Measurements from ENCODE around the gene CEP97.

The CEP97 gene, protein sequence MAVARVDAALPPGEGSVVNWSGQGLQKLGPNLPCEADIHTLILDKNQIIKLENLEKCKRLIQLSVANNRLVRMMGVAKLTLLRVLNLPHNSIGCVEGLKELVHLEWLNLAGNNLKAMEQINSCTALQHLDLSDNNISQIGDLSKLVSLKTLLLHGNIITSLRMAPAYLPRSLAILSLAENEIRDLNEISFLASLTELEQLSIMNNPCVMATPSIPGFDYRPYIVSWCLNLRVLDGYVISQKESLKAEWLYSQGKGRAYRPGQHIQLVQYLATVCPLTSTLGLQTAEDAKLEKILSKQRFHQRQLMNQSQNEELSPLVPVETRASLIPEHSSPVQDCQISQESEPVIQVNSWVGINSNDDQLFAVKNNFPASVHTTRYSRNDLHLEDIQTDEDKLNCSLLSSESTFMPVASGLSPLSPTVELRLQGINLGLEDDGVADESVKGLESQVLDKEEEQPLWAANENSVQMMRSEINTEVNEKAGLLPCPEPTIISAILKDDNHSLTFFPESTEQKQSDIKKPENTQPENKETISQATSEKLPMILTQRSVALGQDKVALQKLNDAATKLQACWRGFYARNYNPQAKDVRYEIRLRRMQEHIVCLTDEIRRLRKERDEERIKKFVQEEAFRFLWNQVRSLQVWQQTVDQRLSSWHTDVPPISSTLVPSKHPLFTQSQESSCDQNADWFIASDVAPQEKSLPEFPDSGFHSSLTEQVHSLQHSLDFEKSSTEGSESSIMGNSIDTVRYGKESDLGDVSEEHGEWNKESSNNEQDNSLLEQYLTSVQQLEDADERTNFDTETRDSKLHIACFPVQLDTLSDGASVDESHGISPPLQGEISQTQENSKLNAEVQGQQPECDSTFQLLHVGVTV

DNA sequence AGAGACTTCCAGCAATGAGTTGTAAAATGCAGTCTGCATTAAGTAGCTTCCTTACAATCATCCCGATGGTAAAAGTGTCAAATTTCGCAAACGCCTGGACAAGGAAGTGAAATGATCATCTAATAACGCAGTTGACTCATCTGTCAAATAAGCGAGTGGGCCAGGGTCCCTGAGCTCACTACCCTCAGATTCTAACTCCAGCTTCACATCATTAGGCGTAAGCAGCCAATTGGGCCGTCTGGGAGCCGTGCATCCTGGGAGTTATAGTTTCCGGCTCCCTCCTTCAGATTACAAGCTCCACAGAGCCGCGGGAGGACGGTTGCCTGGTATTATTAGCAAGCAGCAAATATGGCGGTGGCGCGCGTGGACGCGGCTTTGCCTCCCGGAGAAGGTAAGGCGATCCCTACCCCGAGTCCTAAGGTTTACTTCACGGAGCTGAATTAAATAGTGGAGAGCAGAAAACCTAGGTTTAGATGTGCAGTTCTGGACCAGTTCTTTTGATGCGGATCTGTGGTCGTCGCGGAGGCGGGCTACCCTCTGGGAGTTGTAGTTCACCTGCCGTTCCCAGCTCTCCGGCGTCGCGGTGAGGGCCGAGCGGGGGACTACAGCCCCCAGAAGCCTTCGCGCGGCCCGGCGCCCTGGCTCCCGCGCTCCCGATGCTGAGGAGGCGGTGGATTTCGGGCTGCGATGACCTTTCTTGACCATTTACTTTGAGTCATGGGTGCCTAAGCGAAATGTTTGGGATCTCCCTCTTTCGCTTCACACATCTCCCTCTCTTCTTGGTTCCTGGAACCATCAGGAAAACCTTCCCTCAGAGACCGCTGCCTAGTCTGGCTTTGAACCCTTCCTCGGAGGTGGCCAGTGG is at the start of gene CEP97:
TSS of gene CEP97 (plus strand) at position 286 of the 865 bp plus-strand sequence. CDS start at position 349, 63 bp downstream.
- DNase-seq (ENCODE audit: low read depth), result peak; percentile 97
- peak within 1 kb of the TSS; percentile 97 for H3K4me3 ChIP-seq (ENCODE audit: low read depth, low read length)
- TF ChIP-seq POLR2A (IDR thresholded peaks at IDR 0.05; ENCODE audit: extremely low read depth, insufficient read length) (peak; percentile 54), CTCF (IDR thresholded peaks at IDR 0.05; ENCODE audit: low read depth, low read length) (no peak), MYC (IDR thresholded peaks at IDR 0.05; ENCODE audit: low read depth, low read length) (peak; percentile 12; the same call in 1 of the 2 replicates), MAX (IDR thresholded peaks at IDR 0.05; ENCODE audit: low read depth, low read length) (no peak)

DNA sequence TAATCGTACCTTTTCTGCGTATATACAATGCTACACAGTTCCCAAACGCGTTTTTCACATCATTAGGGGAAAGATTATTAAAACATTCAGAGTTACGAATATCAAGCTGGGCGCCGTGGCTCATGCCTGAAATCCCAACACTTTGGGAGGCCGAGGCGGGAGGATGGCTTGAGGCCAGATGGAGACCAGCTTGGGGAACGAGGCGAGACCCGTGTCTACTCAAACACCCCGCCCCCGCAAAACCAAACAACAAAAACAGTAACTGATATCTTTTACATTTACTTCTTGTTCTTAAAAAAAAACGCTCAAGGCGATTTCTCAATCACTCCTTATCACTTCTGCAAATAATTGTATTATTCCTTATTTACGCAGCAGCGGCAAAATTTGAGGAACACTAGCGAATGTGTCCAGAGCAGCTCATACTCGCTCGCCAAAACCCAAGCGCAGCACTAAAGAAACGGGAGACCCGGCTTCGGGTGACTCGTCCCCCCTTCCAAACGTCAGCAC is 48.7 kb upstream of the CEP97 start:
- peak overlapping the region; percentile 77 for H3K4me3 ChIP-seq (ENCODE audit: low read depth, low read length)
- TF ChIP-seq MYC (IDR thresholded peaks at IDR 0.05; ENCODE audit: low read depth, low read length) (no peak), CTCF (IDR thresholded peaks at IDR 0.05; ENCODE audit: low read depth, low read length) (no peak), POLR2A (IDR thresholded peaks at IDR 0.05; ENCODE audit: extremely low read depth, insufficient read length) (no peak), MAX (IDR thresholded peaks at IDR 0.05; ENCODE audit: low read depth, low read length) (no peak)
- no peak for DNase-seq (ENCODE audit: low read depth)

- peak overlapping the region; percentile 79 for H3K4me3 ChIP-seq (ENCODE audit: low read depth, low read length)
- peak; percentile 80 for TF ChIP-seq MAX (IDR thresholded peaks at IDR 0.05; ENCODE audit: low read depth, low read length)
- TF ChIP-seq MYC (IDR thresholded peaks at IDR 0.05; ENCODE audit: low read depth, low read length), result 0 out of 2 replicates have a peak, but pooled peaks have one; percentile 51
- TF ChIP-seq POLR2A (IDR thresholded peaks at IDR 0.05; ENCODE audit: extremely low read depth, insufficient read length), result peak; percentile 54
- no peak for TF ChIP-seq CTCF (IDR thresholded peaks at IDR 0.05; ENCODE audit: low read depth, low read length)
- DNase-seq (ENCODE audit: low read depth), result peak; percentile 98
Observed at GRCh38 chr3:101676216-101676764, 48.1 kb upstream of the CEP97 start.

- DNase-seq (ENCODE audit: low read depth), result peak; percentile 99
- TF ChIP-seq MAX (IDR thresholded peaks at IDR 0.05; ENCODE audit: low read depth, low read length), result peak; percentile 96
- peak; percentile 45 for TF ChIP-seq CTCF (IDR thresholded peaks at IDR 0.05; ENCODE audit: low read depth, low read length)
- peak; percentile 69 for TF ChIP-seq POLR2A (IDR thresholded peaks at IDR 0.05; ENCODE audit: extremely low read depth, insufficient read length)
- peak; percentile 96 for TF ChIP-seq MYC (IDR thresholded peaks at IDR 0.05; ENCODE audit: low read depth, low read length)
Observed at GRCh38 chr3:101676765-101677435, 47.5 kb upstream of the CEP97 start, which contains the start of gene ZBTB11. Gene ZBTB11, minus strand, starts transcription at chr3:101677132. Its CDS starts 218 bp downstream, at chr3:101676914.

More at GRCh38 chr3:101676765-101677435, 47.5 kb upstream of the CEP97 start, which contains the start of gene ZBTB11:
- peak within 1 kb of the TSS; percentile 79 for H3K4me3 ChIP-seq (ENCODE audit: low read depth, low read length)

Measured in NB4 (cell line).